ENCODE measurements around the gene NXPE4. TPM values are rescaled to one million over a fixed set of nuclear protein-coding genes. Genes with fewer than 3 reads are reported as not detected.
"Not testable (repeated sequence)": the region's sequence is repeated elsewhere in the genome, so short reads cannot be mapped to it uniquely, and the experiment has no call there.

The NXPE4 gene
- total RNA-seq, 2 experiments from 2014 or later, result not detected

DNA sequence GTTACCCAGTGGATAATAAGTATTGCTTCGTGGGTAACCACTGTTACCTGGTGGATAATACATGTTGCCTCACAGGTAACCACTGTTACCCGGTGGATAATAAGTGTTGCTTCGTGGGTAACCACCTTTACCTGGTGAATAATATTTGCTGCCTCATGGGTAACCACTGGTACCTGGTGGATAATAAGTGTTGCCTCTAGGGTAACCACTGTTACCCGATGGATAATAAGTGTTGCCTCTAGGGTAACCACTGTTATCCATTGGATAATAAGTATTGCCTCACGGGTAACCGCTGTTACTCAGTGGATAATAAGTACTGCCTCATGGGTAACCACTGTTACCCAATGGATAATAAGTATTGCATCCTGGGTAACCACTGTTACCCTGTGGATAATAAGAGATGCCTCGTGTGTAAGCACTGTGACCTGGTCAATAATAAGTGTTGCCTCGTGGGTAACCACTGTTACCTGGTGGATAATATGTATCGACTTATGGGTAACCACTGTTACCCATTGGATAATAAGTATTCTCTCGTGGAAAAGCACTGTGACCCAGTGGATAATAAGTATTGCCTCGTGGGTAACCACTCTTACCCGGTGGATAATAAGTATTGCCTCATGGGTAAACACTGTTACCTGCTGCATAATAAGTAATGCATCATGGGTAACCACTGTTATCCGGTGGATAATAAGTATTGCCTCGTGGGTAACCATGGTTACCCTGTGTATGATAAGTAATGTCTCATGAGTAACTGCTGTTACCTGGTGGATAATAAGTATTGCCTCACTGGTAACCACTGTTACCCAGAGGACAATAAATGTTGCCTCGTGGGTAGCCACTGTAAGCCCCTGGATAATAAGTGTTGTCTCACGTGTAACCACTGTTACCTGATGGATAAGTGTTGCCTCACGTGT lies 20.1 kb upstream of the NXPE4 start:
- Mint-ChIP-seq H3K4me3 (no peak overlapping the region), H3K27ac (no peak overlapping the region), H3K9me3 (ENCODE audit: low read depth) (peaks cover 3% of the 10 kb centered on the region), H3K36me3 (no peaks in the 10 kb centered on the region), H3K27me3 (no peaks in the 10 kb centered on the region), H3K4me1 (no peaks in the 10 kb centered on the region)
- ATAC-seq (no peak), DNase-seq (no peak)
- CTCF ChIA-PET, result no interaction called here

DNA sequence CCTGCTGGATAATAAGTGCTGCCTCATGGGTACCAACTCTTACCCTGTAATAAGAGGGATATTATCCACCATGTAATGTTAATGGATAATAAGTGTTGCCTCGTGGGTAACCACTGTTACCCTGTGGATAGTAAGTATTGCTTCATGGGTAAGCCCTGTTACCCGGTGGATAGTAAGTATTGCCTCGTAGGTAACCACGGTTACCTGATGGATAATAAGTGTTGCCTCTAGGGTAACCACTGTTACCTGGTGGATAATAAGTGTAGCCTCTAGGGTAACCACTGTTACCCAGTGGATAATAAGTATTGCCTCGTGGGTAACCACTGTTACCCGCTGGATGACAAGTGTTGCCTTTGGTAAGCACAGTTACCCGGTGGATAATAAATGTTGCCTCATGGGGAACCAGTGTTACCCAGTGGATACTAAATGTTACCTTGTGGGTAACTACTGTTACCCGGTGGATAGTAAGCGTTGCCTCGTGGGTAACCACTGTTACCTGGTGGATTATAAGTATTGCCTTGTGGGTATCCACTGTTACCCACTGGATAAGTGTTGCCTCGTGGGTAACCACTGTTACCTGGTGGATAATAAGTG lies 18.6 kb upstream of the NXPE4 start:
- H3K4me1 Mint-ChIP-seq, result no peaks in the 10 kb centered on the region
- no peaks in the 10 kb centered on the region for H3K36me3 Mint-ChIP-seq
- no peak overlapping the region for H3K4me3 Mint-ChIP-seq
- CTCF ChIA-PET, result no interaction called here
- H3K27ac Mint-ChIP-seq, result no peak overlapping the region
- ATAC-seq, result no peak
- no peak for DNase-seq
- no peaks in the 10 kb centered on the region for H3K27me3 Mint-ChIP-seq
- H3K9me3 Mint-ChIP-seq (ENCODE audit: low read depth), result peaks cover 5% of the 10 kb centered on the region

DNA sequence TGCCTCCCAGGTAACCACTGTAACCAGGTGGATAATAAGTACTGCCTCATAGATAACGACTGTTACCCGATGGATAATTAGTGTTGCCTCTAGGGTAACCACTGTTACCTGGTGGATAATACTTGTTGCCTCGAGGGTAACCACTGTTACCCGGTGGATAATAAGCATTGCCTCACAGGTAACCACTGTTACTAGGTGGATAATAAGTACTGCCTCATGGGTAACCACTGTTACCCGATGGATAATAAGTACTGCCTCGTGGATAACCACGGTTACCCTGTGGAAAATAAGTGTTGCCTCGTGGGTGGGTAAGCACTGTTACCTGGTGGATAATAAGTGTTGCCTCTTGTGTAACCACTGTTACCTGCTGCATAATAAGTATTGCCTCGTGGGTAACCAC lies 17.5 kb upstream of the NXPE4 start:
- H3K36me3 Mint-ChIP-seq; CTCF ChIA-PET; H3K27ac Mint-ChIP-seq; ATAC-seq; H3K4me1 Mint-ChIP-seq; DNase-seq; H3K4me3 Mint-ChIP-seq; H3K9me3 Mint-ChIP-seq (ENCODE audit: low read depth); H3K27me3 Mint-ChIP-seq: not testable (repeated sequence)

DNA sequence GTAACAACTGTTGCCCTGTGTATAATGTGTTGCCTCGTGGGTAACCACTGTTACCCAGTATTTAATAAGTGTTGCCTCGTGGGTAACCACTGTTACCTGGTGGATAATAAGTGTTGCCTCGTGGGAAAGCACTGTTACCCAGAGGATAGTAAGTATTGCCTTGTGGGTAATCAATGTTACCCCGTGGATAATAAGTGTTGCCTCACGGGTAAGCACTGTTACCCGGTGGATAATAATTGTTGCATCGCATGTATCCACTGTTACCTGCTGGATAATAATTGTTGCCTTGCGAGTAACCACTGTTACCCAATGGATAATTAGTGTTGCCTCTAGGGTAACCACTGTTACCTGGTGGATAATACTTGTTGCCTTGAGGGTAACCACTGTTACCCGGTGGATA lies 17.1 kb upstream of the NXPE4 start:
- H3K27me3 Mint-ChIP-seq, result no peaks in the 10 kb centered on the region
- H3K4me1 Mint-ChIP-seq, result no peaks in the 10 kb centered on the region
- no peak for DNase-seq
- no peak overlapping the region for H3K27ac Mint-ChIP-seq
- H3K9me3 Mint-ChIP-seq (ENCODE audit: low read depth), result peaks cover 5% of the 10 kb centered on the region
- no peak overlapping the region for H3K4me3 Mint-ChIP-seq
- ATAC-seq, result no peak
- CTCF ChIA-PET, result no interaction called here
- H3K36me3 Mint-ChIP-seq, result no peaks in the 10 kb centered on the region

DNA sequence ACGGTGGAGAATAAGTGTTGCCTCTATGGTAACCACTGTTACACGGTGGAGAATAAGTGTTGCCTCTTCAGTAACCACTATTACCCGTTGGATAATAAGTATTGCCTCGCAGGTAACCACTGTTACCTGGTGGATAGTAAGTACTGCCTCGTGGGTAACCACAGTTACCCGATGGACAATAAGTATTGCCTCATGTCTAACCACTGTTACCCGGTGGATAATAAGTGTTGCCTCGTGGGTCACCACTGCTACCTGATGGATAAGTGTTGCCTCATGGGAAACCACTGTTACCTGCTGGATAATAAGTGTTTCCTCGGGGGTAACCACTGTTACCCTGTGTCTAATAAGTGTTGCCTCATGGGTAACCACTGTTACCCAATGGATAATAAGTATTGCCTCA lies 16.6 kb upstream of the NXPE4 start:
- H3K27me3 Mint-ChIP-seq; H3K27ac Mint-ChIP-seq; CTCF ChIA-PET; ATAC-seq; H3K36me3 Mint-ChIP-seq; H3K4me1 Mint-ChIP-seq; DNase-seq; H3K9me3 Mint-ChIP-seq (ENCODE audit: low read depth); H3K4me3 Mint-ChIP-seq: not testable (repeated sequence)

DNA sequence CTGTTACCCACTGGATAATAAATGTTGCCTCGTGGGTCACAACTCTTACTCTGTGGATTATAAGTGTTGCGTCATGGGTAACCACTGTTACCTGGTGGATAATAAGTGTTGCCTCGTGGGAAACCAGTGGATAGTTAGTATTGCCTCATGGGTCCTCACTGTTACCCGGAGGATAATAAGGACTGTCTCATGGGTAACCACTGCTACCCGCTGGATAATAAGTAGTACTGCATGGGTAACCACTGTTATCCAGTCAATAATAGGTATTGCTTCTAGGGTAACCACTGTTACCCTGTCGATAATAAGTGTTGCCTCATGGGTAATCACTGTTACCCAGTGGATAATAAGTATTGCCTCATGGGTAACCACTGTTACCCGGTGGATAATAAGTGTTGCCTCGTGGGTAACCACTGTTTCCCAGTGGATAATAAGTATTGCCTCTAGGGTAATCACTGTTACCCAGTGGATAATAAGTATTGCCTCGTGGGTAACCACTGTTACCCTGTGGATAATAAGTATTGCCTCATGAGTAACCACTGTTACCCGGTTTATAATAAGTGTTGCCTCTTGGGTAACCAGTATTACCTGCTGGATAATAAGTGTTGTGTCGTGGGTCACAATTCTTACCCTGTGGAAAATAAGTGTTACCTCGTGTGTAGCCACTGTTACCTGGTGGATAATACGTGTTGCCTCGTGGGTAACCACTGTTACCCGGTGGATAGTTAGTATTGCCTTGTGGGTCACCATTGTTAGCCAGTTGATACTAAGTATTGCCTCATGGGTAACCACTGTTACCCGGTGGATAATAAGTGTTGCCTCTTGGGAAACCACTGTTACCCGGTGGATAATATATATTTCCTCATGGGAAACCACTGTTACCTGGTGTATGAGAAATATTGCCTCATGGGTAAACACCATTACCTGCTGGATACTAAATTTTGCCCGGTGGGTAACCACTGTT lies 15.7 kb upstream of the NXPE4 start:
- Mint-ChIP-seq H3K27ac (no peak overlapping the region), H3K27me3 (no peaks in the 10 kb centered on the region), H3K4me1 (no peaks in the 10 kb centered on the region), H3K4me3 (no peak overlapping the region), H3K9me3 (ENCODE audit: low read depth) (peaks cover 5% of the 10 kb centered on the region), H3K36me3 (no peaks in the 10 kb centered on the region)
- CTCF ChIA-PET, result no interaction called here
- DNase-seq (no peak), ATAC-seq (no peak)

DNA sequence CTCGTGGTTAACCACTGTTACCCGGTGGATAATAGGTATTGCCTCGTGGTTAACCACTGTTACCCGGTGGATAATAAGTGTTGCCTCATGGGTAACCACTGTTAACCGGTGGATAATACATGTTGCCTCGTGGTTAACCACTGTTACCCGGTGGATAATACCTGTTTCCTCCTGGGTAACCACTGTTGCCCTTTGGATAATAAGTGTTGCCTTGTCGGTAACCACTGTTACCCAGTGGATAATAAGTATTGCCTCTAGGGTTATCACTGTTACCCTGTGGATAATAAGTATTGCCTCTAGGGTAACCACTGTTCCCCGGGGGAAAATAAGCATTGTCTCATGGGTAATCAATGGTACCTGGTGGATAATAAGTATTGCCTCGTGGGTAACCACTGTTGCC lies 15.0 kb upstream of the NXPE4 start:
- CTCF ChIA-PET, result no interaction called here
- Mint-ChIP-seq H3K4me3 (no peak overlapping the region), H3K4me1 (no peaks in the 10 kb centered on the region), H3K27me3 (no peaks in the 10 kb centered on the region), H3K9me3 (ENCODE audit: low read depth) (peaks cover 5% of the 10 kb centered on the region), H3K36me3 (no peaks in the 10 kb centered on the region), H3K27ac (no peak overlapping the region)
- DNase-seq (no peak), ATAC-seq (no peak)

DNA sequence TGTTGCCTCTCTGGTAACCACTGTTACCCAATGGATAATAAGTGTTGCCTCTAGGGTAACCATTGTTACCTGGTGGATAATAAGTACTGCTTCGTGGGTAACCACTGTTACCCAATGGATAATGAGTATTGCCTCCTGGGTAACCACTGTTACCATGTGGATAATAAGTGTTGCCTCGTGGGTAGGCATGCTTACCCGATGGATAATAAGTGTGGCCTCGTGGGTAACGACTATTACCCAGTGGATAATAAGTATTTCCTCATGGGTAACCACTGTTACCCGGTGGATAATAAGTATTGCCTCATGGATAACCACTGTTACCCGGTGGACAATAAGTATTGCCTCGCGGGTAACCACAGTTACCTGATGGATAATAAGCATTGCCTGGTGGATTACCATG lies 13.8 kb upstream of the NXPE4 start:
- CTCF ChIA-PET, result no interaction called here
- H3K27me3 Mint-ChIP-seq, result no peaks in the 10 kb centered on the region
- H3K36me3 Mint-ChIP-seq, result no peaks in the 10 kb centered on the region
- peaks cover 7% of the 10 kb centered on the region for H3K9me3 Mint-ChIP-seq (ENCODE audit: low read depth)
- ATAC-seq, result no peak
- H3K4me3 Mint-ChIP-seq, result no peak overlapping the region
- no peaks in the 10 kb centered on the region for H3K4me1 Mint-ChIP-seq
- H3K27ac Mint-ChIP-seq, result no peak overlapping the region
- no peak for DNase-seq

DNA sequence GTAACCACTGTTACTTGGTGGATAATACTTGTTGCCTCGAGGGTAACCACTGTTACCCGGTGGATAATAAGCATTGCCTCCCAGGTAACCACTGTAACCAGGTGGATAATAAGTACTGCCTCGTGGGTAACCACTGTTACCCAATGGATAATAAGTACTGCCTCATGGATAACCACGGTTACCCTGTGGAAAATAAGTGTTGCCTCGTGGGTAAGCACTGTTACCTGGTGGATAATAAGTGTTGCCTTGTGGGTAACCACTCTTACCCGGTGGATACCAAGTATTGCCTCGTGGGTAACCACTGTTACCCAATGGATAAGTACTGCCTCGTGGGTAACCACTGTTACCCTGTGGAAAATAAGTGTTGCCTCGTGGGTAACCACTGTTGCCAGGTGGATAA lies 13.0 kb upstream of the NXPE4 start:
- CTCF ChIA-PET, result not testable (repeated sequence)

DNA sequence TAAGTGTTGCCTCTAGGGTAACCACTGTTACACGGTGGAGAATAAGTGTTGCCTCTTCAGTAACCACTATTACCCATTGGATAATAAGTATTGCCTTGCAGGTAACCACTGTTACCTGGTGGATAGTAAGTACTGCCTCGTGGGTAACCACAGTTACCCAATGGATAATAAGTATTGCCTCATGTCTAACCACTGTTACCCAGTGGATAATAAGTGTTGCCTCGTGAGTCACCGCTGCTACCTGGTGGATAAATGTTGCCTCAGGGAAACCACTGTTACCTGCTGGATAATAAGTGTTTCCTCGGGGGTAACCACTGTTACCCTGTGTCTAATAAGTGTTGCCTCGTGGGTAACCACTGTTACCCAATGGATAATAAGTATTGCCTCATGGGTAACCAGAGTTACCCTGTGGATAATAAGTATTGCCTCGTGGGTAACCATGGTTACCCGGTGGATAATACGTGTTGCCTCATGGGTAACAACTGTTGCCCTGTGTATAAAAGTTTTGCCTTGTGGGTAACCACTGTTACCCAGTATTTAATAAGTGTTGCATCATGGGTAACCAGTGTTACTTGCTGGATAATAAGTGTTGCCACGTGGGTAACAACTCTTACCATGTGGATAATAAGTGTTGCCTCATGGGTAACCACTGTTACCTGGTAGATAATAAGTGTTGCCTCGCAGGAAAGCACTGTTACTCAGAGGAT lies 12.3 kb upstream of the NXPE4 start:
- Mint-ChIP-seq H3K27ac (no peak overlapping the region), H3K27me3 (no peaks in the 10 kb centered on the region), H3K36me3 (no peaks in the 10 kb centered on the region), H3K4me1 (no peaks in the 10 kb centered on the region), H3K9me3 (ENCODE audit: low read depth) (peaks cover 4% of the 10 kb centered on the region), H3K4me3 (no peak overlapping the region)
- no peak for DNase-seq
- CTCF ChIA-PET, result no interaction called here
- no peak for ATAC-seq

More for the DNA sequence above, 13.0 kb upstream of the NXPE4 start:
- H3K9me3 Mint-ChIP-seq (ENCODE audit: low read depth); H3K27ac Mint-ChIP-seq; H3K36me3 Mint-ChIP-seq; H3K4me1 Mint-ChIP-seq; H3K27me3 Mint-ChIP-seq; H3K4me3 Mint-ChIP-seq; DNase-seq; ATAC-seq: not testable (repeated sequence)

DNA sequence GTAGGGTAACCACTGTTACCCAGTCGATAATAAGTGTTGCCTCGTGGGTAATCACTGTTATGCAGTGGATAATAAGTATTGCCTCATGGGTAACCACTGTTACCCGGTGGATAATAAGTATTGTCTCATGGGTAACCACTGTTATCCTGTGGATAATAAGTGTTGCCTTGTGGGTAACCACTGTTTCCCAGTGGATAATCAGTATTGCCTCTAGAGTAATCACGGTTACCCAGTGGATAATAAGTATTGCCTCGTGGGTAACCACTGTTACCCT lies 11.2 kb upstream of the NXPE4 start:
- H3K27me3 Mint-ChIP-seq; H3K36me3 Mint-ChIP-seq; CTCF ChIA-PET; DNase-seq; ATAC-seq; H3K27ac Mint-ChIP-seq; H3K4me3 Mint-ChIP-seq; H3K4me1 Mint-ChIP-seq; H3K9me3 Mint-ChIP-seq (ENCODE audit: low read depth): not testable (repeated sequence)

DNA sequence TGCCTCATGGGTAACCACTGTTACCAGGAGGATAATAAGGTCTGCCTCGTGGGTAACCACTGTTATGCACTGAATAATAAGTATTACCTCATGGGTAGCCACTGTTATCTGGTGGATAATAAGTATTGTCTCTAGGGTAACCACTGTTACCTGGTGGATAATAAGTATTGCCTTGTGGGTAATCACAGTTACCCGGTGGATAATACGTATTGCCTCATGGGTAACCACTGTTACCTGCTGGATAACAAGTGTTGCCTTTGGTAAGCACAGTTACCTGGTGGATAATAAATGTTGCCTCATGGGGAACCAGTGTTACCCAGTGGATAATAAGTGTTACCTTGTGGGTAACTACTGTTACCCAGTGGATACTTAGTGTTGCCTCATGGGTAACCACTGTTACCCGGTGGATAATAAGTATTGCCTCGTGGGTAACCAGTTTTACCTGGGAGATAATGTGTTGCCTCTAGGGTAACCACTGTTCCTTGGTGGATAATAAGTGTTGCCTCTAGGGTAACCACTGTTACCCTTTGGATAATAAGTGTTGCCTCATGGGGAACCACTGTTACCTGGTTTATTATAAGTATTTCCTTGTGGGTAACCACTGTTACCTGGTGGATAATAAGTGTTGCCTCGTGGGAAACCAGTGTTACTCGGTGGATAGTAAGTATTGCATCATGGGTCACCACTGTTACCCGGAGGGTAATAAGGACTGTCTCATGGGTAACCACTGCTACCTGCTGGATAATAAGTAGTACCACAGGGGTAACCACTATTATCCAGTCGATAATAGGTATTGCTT lies 10.6 kb upstream of the NXPE4 start:
- peaks cover 4% of the 10 kb centered on the region for H3K9me3 Mint-ChIP-seq (ENCODE audit: low read depth)
- H3K4me1 Mint-ChIP-seq, result no peaks in the 10 kb centered on the region
- H3K27ac Mint-ChIP-seq, result no peak overlapping the region
- DNase-seq (no peak), ATAC-seq (no peak)
- CTCF ChIA-PET, result no interaction called here
- H3K4me3 Mint-ChIP-seq, result no peak overlapping the region
- H3K36me3 Mint-ChIP-seq, result no peaks in the 10 kb centered on the region
- no peaks in the 10 kb centered on the region for H3K27me3 Mint-ChIP-seq

DNA sequence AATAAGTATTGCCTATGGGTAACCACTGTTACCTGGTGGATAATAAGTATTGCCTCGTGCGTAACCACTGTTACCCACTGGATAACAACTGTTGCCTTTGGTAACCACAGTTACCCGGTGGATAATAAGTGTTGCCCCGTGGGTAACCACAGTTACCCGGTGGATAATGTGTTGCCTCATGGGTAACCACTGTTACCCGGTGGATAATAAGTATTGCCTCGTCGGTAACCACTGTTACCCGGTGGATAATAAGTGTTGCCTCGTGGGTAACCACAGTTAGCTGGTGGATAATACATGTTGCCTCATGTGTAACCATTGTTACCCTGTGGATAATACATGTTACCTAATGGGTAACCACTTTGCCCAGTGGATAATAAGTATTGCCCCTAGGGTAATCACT lies 9.8 kb upstream of the NXPE4 start:
- no peak overlapping the region for H3K27ac Mint-ChIP-seq
- H3K27me3 Mint-ChIP-seq, result no peaks in the 10 kb centered on the region
- no peak for ATAC-seq
- no peak for DNase-seq
- no peaks in the 10 kb centered on the region for H3K36me3 Mint-ChIP-seq
- H3K4me3 Mint-ChIP-seq, result no peak overlapping the region
- H3K9me3 Mint-ChIP-seq (ENCODE audit: low read depth), result peaks cover 4% of the 10 kb centered on the region
- no peaks in the 10 kb centered on the region for H3K4me1 Mint-ChIP-seq
- CTCF ChIA-PET, result no interaction called here

Data from activated CD8-positive, alpha-beta memory T cell treated with anti-CD3 and anti-CD28 coated beads, Interleukin-2, amount 10 ng/mL, durations not matched to agents 7 days and 5 days (primary cell).